HG02678 (cell line): ENCODE data around the gene PRKCH.

ENCODE experiments used
- ATAC-seq: cut with Tn5 transposase; IDR thresholded peaks from one replicate; pipeline ENCODE4 v1.9.1; 2021; ENCODE audit warnings: mild to moderate bottlenecking, moderate library complexity; ENCODE audit not compliant: unreplicated experiment

Gene PRKCH

DNA sequence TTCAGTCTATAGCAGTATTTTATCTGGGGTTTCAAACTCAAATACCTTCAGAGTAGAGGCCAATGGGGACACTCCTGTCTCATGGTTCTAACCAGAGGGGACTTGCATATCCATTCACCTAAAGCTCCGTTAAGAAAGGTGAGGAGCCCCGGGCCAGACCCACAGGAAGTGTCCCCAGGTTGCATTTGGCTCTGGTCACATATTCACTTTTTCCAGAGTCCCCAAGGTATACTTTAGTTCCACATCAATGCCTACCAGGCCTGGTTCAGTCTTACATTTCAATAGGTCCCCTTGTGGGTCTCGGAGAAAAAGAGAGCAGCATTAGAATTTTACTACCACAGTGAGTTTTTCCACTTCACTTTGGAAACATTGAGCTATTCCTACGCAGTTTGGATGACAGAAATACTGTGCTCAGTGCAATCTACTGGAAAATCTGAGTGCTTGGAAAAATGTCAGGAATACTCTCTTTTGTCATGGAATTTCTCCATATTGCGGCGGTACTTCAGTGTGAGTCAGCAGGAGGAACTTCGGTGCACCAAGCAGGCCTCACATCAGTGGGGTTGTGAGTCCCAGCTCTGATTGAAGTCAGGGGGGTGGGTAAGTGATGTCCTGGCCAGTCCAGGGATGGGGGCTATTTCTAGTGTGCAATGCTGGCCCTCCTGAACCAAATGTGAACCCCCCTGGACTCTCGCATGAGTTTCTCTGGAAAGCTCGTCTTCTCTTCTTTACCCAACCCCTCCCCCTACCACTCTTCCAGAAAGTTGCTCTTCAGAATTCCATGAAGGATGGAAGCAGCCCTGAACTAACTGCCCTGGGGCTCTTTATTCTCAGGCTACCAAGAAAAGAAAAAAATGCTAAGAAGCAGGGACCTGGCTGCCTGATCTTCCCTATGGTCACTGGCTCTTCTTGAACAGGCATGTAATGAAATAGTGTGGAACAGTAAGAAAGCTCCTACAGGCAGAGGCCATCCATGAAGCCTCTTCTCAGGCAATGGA, 184.7 kb downstream of the PRKCH start:
- no peak for ATAC-seq

DNA sequence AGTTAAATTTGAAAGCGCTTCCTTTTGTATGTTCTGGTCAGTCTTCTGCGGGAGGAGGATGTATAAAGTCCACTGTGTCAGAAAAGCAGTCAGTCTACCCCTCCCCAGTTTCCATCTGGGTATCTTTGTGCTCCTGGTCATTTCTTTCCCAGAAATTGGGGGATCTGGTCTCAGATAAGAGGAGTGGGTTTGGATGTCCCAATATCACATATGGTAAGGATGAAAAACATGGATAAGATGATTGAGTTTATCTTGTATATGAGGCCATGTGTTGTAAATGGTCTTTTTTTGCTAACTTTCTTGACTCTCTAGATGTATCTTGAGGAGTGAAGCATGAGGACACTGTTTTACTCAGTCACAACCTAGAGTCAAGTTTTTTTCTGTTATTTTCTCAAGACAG, 187.1 kb downstream of the PRKCH start:
- ATAC-seq = no peak

- ATAC-seq = no peak
These were observed 189.6 kb downstream of the PRKCH start for GRCh38 chr14:61510736-61511557.

DNA sequence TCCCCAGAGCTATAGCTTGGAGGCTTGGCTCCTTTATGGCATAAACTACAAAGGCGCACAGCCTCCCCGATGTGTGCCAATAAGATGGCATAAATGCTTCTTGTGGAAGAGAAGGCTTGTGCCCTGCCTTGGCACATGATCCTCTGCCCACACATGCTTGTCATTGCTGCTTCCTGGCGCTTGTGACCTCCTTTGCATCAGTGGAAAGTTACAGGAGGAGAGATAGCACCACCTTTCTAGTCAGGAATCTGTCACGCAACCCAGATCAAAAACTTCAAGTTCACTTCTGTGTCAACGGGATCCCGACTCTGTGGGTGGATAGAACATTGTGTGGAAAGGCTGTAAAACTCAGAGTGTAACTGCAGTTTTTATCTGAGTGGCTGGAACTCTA, 190.2 kb downstream of the PRKCH start:
- ATAC-seq = no peak

- ATAC-seq = no peak
These were observed 190.9 kb downstream of the PRKCH start for GRCh38 chr14:61512026-61512834.

- ATAC-seq = no peak
These were observed 192.8 kb downstream of the PRKCH start for GRCh38 chr14:61513986-61514830.

GRCh38 chr14:61514927-61515326, 193.5 kb downstream of the PRKCH start:
- ATAC-seq = no peak

- ATAC-seq = no peak
These were observed 194.2 kb downstream of the PRKCH start for GRCh38 chr14:61515436-61516117.

DNA sequence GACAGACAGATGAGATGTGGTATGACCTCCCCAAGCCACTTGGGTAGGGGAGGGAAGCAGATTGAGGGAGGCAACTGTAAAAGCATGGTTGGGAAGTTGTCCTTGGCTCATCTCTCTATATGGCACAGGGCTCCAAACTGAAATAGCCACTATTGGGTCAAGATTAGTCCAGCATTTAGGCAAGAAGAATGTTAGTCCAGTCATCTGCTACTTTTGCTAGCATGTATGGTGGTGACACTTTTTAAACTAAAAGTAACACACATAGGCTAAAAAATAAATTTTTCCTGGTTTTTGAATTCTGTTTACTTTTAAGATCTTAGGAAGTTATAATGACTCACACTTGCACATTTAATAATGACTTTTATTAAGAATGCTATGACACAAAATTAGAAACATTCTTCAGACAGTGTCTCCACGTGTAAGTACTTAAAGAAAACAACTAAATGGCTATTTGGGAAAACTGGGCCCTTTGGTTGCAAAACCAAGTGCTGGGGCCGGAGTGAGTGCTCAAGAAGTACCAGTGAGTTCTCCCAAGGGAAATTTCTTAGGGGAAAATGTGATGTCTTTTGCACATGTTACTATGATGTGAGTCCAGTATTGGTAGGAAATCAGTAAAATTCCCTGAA, 194.9 kb downstream of the PRKCH start:
- no peak for ATAC-seq

DNA sequence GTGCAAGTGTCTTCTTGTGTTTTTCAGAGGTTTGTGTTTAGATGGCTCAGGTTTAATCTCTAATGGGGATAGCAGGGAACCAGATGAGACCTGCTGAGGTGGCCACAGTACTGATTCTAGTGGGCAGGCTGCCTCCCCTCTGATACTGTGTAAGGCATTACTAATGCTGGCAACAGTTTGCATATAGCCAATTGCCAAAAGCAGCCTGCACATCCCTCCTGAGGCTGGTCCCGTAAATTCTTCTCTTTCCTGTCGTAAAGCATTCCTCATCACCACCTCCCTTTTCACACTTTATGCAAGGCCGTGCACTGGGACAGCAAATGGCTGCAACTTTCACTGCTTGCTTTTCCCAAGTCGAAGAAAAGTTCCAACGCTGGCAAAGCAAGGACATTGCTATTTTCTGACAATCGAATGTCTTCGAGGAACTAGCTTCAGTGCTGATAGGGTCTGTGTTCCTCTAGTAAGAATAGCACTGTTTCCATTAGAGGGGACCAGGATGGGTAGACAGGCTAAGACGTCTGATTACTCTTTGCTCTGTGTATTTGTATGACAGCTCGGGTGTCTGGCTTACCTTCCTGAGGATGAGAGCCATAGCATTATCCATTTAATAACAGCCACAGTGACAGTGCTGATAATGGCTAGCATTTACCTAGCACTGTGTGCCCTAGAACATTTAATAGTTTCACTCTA, 195.7 kb downstream of the PRKCH start:
- no peak for ATAC-seq

DNA sequence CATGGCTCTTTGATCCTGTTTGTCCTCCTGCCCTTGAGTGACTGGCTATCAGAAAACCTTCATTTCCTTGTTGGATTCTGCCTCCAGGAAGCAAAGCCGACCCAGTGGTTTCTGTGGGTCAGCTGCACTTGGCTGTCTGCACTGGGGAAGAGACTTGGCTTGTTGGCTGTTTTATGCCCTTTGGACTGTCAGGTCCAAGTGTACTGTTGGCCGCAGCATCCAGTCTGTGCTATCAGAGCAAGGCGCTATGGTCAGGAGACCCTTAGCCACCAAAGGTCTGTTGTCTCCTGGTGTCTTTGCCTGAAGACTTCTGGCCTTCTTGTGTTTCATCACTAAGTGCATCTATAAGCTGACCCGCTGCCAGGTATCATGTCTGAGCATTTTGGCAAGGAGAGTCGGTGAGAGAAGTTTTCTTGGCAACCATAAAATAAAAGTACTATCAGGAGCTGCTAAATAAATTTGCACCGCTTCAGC, 196.6 kb downstream of the PRKCH start:
- ATAC-seq = no peak

DNA sequence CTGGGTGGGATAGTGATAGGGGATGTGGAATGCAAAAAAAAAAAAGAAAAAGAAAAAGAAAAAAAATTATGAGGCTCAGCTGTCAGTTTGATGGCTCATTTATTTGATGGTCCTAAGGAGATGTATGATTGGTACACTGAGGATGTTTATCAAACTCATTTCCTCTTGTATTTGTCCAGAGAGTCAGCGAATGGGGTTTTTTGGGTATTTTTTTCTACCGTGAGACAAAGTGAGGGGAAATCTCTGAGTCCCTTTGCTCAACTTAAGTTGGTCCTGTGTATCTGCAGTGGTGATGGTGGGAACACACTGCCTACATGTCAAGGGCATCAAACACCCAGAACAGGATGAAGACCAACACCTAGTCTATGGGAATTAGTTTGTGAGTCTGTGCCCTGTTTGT, 197.0 kb downstream of the PRKCH start:
- ATAC-seq = no peak

GRCh38 chr14:61519106-61519505, 197.7 kb downstream of the PRKCH start:
- no peak for ATAC-seq

GRCh38 chr14:61519735-61520134, 198.4 kb downstream of the PRKCH start:
- no peak for ATAC-seq

DNA sequence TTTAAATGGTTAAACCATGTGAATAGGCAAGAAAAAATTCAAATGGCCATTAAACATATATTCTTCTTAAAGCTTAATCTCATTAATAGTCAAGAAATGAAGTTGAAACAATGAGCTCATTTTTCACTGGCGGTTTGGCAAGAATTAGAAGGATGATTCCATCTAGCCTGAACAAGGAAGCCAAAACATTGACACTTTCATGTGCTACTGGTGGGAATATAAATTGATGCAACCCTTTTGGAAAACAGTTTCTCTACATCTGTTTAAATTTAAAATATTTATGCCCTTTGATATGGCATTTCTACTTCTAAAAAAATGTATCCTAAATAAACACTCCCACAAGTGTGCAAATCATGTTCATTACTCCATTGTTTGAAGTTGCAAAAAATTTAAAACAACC, 199.2 kb downstream of the PRKCH start:
- ATAC-seq = no peak

- ATAC-seq = no peak
These were observed 200.4 kb downstream of the PRKCH start for GRCh38 chr14:61521773-61522172.

DNA sequence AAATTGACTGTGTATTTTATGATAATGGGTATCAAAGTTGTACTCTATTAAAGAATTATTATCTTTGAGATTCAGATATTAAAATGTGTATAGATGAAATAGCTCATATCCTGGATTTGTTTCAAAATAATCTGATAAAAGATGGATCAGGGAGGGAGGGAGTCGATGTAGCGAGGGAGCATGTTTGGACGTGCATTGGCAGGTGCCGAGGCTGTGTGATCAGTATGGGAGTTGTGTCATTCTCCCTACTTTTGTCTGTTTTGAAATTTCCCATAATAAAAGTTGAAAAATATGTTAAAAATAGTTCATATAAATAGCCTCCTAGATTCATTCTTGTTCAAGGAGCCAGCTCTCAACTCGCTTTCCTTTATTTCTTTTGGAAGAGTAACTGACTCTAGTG, 202.4 kb downstream of the PRKCH start:
- no peak for ATAC-seq

DNA sequence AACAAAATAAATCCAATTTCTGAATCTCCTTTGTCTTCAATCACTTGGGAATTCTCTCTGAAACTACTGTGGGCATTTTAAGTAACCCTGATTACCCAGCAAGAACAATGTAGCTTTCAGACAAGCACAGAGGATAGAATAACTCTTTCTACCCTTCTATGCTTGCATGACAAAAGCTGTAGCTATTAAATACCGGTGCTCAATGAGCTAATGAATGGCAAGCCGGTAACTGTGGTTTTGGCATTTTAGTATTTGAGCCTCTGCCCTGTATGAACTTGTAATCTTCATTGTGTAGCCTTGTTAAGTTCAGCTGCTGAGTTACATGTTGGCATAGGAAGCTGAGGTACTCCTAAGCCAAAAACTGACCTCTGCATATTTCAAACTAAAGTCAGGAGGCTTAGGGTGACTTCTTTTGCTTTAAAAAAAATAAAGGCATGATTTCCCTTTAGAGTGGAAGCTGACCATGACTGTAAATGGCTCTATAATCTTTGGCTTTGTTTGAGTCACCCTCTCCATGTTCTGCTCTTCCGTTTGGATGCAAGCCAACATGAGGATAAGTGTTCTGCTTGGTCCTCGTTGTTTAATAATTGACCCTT, 202.9 kb downstream of the PRKCH start:
- ATAC-seq = no peak
